GM12801 (cell line): ENCODE measurements around the gene SMIM11.

Source experiments
- CTCF ChIP-seq: IDR thresholded peaks from one replicate; pipeline ENCODE4 v1.5.1; 2011; ENCODE audit warnings: control low read depth; ENCODE audit not compliant: insufficient read length; ENCODE audit errors: extremely low read depth

The SMIM11 gene

GRCh38 chr21:34355570-34355969, 19.7 kb upstream of the SMIM11 start:
- no peak for TF ChIP-seq CTCF

GRCh38 chr21:34357889-34358288, 17.4 kb upstream of the SMIM11 start:
- TF ChIP-seq CTCF = no peak

DNA sequence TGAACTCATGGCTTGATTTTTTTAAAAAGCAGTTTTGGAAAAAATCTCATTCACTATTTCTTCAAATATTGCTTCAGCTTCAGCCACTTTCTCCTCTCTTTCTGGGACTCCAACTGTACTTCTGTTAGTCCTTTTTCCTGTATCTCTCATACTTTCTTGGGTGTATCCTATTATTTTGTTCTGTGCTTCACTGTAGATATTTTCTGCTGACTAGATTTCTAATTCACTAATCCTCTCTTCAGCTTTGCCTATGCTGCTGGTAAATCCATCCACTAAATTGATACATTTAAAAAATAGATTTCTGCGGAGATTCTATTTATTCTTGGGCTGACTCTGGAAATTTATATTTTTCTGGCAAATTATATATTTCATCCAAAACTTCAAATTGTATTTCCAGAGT, 16.4 kb upstream of the SMIM11 start:
- TF ChIP-seq CTCF = no peak

GRCh38 chr21:34360488-34361241, 14.6 kb upstream of the SMIM11 start:
- TF ChIP-seq CTCF = no peak

GRCh38 chr21:34362136-34362444, 13.2 kb upstream of the SMIM11 start:
- TF ChIP-seq CTCF = no peak

GRCh38 chr21:34362670-34363069, 12.6 kb upstream of the SMIM11 start:
- TF ChIP-seq CTCF = no peak

DNA sequence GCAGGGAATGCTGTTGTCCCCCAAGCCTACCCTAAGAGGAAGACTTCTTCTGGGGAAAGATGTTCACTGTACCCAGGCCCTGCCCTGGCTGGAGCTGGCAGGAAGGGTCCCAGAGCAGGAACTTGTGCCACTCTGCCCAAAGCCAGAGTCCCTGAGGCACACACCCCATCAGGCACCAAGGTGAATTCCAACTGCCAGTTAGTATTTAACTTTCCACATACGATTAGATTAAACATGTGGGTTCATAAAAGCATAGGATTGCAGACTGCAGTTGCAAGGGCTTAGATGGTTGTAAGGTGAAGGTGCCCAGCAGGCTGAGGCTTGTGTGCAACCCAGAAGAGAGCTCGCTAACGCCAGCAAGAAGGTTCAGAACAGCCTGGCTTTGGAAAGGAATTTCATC, 11.6 kb upstream of the SMIM11 start, which contains the start of gene KCNE2:
TSS of gene KCNE2 (plus strand) at position 274 of the 400 bp plus-strand sequence. CDS start 6,473 bp downstream, outside the sequence.
- TF ChIP-seq CTCF = no peak
